Glutamatergic neuron (in vitro differentiated cells): ENCODE results near the gene NCAM1. TPM values are rescaled to one million over a fixed set of nuclear protein-coding genes. Genes with fewer than 3 reads are reported as not detected.

Source experiments
- DNase-seq: peaks from one replicate; pipeline ENCODE4 v3.0.0; 2022
- H3K27ac Mint-ChIP-seq: one replicate; pipeline ENCODE4 v1.8.0; 2020; ENCODE audit warnings: mild to moderate bottlenecking, mixed read lengths, inconsistent platforms; ENCODE audit not compliant: unreplicated experiment
- H3K27me3 Mint-ChIP-seq: one replicate; pipeline ENCODE4 v1.8.0; 2020; ENCODE audit warnings: mild to moderate bottlenecking, moderate library complexity, mixed read lengths, inconsistent platforms; ENCODE audit not compliant: unreplicated experiment
- H3K36me3 Mint-ChIP-seq: one replicate; pipeline ENCODE4 v1.8.0; 2020; ENCODE audit warnings: mild to moderate bottlenecking, mixed read lengths, inconsistent platforms; ENCODE audit not compliant: unreplicated experiment
- H3K4me1 Mint-ChIP-seq: one replicate; pipeline ENCODE4 v1.8.0; 2020; ENCODE audit warnings: mild to moderate bottlenecking, low read depth, mixed read lengths, inconsistent platforms; ENCODE audit not compliant: unreplicated experiment
- H3K4me3 Mint-ChIP-seq: one replicate; pipeline ENCODE4 v1.8.0; 2020; ENCODE audit warnings: mild to moderate bottlenecking, mixed read lengths, inconsistent platforms; ENCODE audit not compliant: unreplicated experiment
- H3K9me3 Mint-ChIP-seq: one replicate; pipeline ENCODE4 v1.8.0; 2020; ENCODE audit warnings: mild to moderate bottlenecking, moderate library complexity, mixed read lengths, inconsistent platforms; ENCODE audit not compliant: unreplicated experiment
- total RNA-seq: library from RNA; stranded (reverse); fragmentation: NEBNext Ultra II Directional; extraction: Animal tissue kit (Norgen Biotek cat#: 25700); gene quantifications from one replicate; pipeline ENCODE4 v1.2.1, GENCODE V29; 2021; ENCODE audit not compliant: unreplicated experiment
- TF ChIP-seq, protein P1 (sequence below): fragments of 200-600 bp; sonication (generic); IDR thresholded peaks from one replicate; pipeline ENCODE4 v1.5.0; 2021; ENCODE audit not compliant: partially characterized antibody, unreplicated experiment

Gene NCAM1
- total RNA-seq, 1 donor from 2014 or later = 819 TPM

DNA sequence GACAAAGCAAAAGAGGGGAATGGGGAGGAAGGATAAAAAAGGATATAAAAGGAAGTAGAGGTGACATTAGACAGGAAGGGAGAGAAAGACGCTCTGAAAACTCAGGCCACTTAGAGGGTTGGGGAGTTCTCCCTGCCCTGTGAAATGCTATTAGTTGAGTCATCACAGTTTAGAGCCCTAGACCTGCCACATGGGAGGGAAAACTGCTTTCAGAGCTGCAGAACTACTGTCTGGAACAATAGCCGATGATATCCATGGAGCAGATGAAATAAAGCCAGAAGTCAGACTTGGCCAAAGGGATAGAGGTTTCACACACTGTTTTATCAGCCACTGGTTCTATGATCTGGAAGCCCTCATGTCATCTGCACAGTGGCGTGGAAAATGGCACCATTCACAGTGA, 157.9 kb downstream of the NCAM1 start:
- H3K27ac Mint-ChIP-seq = peak overlapping the region; percentile 62
- DNase-seq = no peak
- peaks cover 42% of the 10 kb centered on the region for H3K4me1 Mint-ChIP-seq
- H3K27me3 Mint-ChIP-seq = peaks cover 6% of the 10 kb centered on the region
- peak overlapping the region; percentile 20 for H3K4me3 Mint-ChIP-seq
- TF ChIP-seq, protein P1, sequence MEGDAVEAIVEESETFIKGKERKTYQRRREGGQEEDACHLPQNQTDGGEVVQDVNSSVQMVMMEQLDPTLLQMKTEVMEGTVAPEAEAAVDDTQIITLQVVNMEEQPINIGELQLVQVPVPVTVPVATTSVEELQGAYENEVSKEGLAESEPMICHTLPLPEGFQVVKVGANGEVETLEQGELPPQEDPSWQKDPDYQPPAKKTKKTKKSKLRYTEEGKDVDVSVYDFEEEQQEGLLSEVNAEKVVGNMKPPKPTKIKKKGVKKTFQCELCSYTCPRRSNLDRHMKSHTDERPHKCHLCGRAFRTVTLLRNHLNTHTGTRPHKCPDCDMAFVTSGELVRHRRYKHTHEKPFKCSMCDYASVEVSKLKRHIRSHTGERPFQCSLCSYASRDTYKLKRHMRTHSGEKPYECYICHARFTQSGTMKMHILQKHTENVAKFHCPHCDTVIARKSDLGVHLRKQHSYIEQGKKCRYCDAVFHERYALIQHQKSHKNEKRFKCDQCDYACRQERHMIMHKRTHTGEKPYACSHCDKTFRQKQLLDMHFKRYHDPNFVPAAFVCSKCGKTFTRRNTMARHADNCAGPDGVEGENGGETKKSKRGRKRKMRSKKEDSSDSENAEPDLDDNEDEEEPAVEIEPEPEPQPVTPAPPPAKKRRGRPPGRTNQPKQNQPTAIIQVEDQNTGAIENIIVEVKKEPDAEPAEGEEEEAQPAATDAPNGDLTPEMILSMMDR = no peak
- peaks cover 11% of the 10 kb centered on the region for H3K9me3 Mint-ChIP-seq
- H3K36me3 Mint-ChIP-seq = no peaks in the 10 kb centered on the region

DNA sequence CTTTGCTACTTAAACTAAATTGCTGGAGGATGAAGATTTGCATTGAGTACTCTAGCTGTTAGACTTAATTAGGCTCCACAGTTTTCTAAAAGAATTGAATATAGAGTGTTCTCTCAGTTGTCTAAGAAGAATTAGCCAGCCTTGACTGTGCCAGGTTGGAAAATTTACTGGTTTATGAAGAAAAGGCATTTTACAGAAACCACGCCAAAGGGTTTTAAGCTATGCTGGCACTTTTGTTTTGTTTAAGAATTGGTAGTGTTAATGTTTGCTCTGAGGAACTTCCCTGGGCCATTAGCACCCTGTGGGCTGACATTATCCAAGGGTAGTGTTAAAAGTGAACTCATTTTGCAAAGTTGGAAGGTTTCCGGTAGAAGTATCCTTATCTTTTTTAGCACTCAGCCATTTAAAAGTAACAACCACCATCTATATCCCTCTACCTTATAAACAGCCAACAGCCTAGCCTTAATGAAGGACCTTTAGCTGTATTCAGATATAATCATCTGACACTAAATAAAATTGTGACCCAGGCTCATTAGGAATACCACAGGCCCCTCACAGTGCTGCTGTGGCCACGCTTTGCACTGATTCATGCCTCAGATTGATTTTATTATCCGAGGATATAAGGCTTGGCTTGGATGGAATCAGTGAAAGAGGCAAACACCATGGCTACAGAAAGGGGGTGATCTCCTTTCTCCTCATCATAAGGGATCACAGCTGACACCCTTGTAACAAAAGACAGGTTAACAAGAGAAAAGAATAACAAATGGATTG, 158.9 kb downstream of the NCAM1 start:
- Mint-ChIP-seq H3K9me3 (peaks cover 11% of the 10 kb centered on the region), H3K36me3 (no peaks in the 10 kb centered on the region), H3K27ac (peak overlapping the region; percentile 43), H3K4me3 (no peak overlapping the region), H3K4me1 (peaks cover 37% of the 10 kb centered on the region), H3K27me3 (peaks cover 4% of the 10 kb centered on the region)
- DNase-seq = no peak
- TF ChIP-seq, protein P1 = no peak

- no peaks in the 10 kb centered on the region for H3K36me3 Mint-ChIP-seq
- peaks cover 41% of the 10 kb centered on the region for H3K4me1 Mint-ChIP-seq
- no peak overlapping the region for H3K4me3 Mint-ChIP-seq
Observed at GRCh38 chr11:113121746-113122145, 160.5 kb downstream of the NCAM1 start.

GRCh38 chr11:113124006-113124405, 162.8 kb downstream of the NCAM1 start:
- no peaks in the 10 kb centered on the region for H3K36me3 Mint-ChIP-seq
- TF ChIP-seq, protein P1 = no peak
- peaks cover 4% of the 10 kb centered on the region for H3K27me3 Mint-ChIP-seq
- DNase-seq = no peak
- no peak overlapping the region for H3K27ac Mint-ChIP-seq
- no peak overlapping the region for H3K4me3 Mint-ChIP-seq
- H3K4me1 Mint-ChIP-seq = peaks cover 39% of the 10 kb centered on the region
- H3K9me3 Mint-ChIP-seq = peaks cover 9% of the 10 kb centered on the region

More at GRCh38 chr11:113121746-113122145, 160.5 kb downstream of the NCAM1 start:
- TF ChIP-seq, protein P1 = no peak
- no peak overlapping the region for H3K27ac Mint-ChIP-seq
- no peak for DNase-seq
- H3K9me3 Mint-ChIP-seq = peaks cover 11% of the 10 kb centered on the region
- H3K27me3 Mint-ChIP-seq = peaks cover 4% of the 10 kb centered on the region

DNA sequence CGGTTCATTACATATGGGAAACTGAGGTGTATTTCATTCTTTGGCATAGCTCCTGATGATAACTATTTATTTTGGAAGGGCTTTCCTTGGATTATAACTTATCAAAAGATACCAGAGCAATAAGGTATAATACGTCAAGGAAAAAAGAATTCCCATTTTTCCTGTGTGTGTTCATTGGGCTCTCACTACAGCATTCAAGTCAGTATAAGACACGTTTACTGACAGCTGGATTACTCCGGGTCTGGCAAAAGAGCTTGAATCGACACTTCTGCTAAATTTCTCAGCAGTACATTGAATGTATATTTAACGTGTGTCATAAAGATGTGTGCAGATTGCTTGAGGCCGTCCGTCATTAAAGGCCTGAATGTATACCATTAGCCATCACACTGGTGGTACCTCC, 163.4 kb downstream of the NCAM1 start:
- H3K27ac Mint-ChIP-seq = no peak overlapping the region
- no peak overlapping the region for H3K4me3 Mint-ChIP-seq
- H3K36me3 Mint-ChIP-seq = no peaks in the 10 kb centered on the region
- H3K4me1 Mint-ChIP-seq = peaks cover 40% of the 10 kb centered on the region
- H3K9me3 Mint-ChIP-seq = peaks cover 8% of the 10 kb centered on the region
- no peak for DNase-seq
- peaks cover 4% of the 10 kb centered on the region for H3K27me3 Mint-ChIP-seq
- TF ChIP-seq, protein P1 = no peak
